GM19468 (cell line): ENCODE data around the gene MCEE.
"Not testable (repeated sequence)": the region's sequence is repeated elsewhere in the genome, so short reads cannot be mapped to it uniquely, and the experiment has no call there.

Source experiments
- ATAC-seq: cut with Tn5 transposase; IDR thresholded peaks from one replicate; pipeline ENCODE4 v1.9.1; 2021; ENCODE audit warnings: mild to moderate bottlenecking, moderate library complexity, moderate number of reproducible peaks; ENCODE audit not compliant: unreplicated experiment; ENCODE audit errors: extremely low read depth

Gene MCEE

GRCh38 chr2:71083752-71084312 lies 46.2 kb downstream of the MCEE start:
- not testable (repeated sequence) for ATAC-seq

GRCh38 chr2:71083297-71083696 lies 46.7 kb downstream of the MCEE start:
- ATAC-seq: not testable (repeated sequence)

GRCh38 chr2:71082402-71083252 lies 47.4 kb downstream of the MCEE start:
- no peak for ATAC-seq

GRCh38 chr2:71078624-71079023 lies 51.4 kb downstream of the MCEE start:
- no peak for ATAC-seq

- ATAC-seq: no peak
Measured at GRCh38 chr2:71074893-71075395, 55.1 kb downstream of the MCEE start.

- no peak for ATAC-seq
Measured at GRCh38 chr2:71073475-71073874, 56.6 kb downstream of the MCEE start.

- no peak for ATAC-seq
Measured at GRCh38 chr2:71072492-71072891, 57.5 kb downstream of the MCEE start.

- no peak for ATAC-seq
Measured at GRCh38 chr2:71071681-71072398, 58.2 kb downstream of the MCEE start.

GRCh38 chr2:71070294-71071093 lies 59.5 kb downstream of the MCEE start:
- ATAC-seq: no peak

- no peak for ATAC-seq
Measured at GRCh38 chr2:71069376-71069775, 60.7 kb downstream of the MCEE start.

GRCh38 chr2:71068218-71069035 lies 61.6 kb downstream of the MCEE start, which contains the start of gene NAGK:
Gene NAGK (plus strand): TSS chr2:71068648. CDS start chr2:71068684, 36 bp downstream.
- ATAC-seq: peak; percentile 64

GRCh38 chr2:71067567-71068217 lies 62.3 kb downstream of the MCEE start:
- no peak for ATAC-seq

- ATAC-seq: no peak
Measured at GRCh38 chr2:71066856-71067255, 63.2 kb downstream of the MCEE start.

GRCh38 chr2:71064754-71065621 lies 65.0 kb downstream of the MCEE start:
- ATAC-seq: no peak

- ATAC-seq: no peak
Measured at GRCh38 chr2:71064110-71064611, 65.9 kb downstream of the MCEE start.

- ATAC-seq: no peak
Measured at GRCh38 chr2:71063216-71063615, 66.8 kb downstream of the MCEE start.

GRCh38 chr2:71060871-71061270 lies 69.2 kb downstream of the MCEE start:
- no peak for ATAC-seq

- ATAC-seq: no peak
Measured at GRCh38 chr2:71060211-71060610, 69.8 kb downstream of the MCEE start.
